Measurements from ENCODE around the gene ATF3. TPM values are rescaled to one million over a fixed set of nuclear protein-coding genes. Genes with fewer than 3 reads are reported as not detected.

ATF3 gene
- total RNA-seq, 1 experiment from 2014 or later = 10.2 TPM

DNA sequence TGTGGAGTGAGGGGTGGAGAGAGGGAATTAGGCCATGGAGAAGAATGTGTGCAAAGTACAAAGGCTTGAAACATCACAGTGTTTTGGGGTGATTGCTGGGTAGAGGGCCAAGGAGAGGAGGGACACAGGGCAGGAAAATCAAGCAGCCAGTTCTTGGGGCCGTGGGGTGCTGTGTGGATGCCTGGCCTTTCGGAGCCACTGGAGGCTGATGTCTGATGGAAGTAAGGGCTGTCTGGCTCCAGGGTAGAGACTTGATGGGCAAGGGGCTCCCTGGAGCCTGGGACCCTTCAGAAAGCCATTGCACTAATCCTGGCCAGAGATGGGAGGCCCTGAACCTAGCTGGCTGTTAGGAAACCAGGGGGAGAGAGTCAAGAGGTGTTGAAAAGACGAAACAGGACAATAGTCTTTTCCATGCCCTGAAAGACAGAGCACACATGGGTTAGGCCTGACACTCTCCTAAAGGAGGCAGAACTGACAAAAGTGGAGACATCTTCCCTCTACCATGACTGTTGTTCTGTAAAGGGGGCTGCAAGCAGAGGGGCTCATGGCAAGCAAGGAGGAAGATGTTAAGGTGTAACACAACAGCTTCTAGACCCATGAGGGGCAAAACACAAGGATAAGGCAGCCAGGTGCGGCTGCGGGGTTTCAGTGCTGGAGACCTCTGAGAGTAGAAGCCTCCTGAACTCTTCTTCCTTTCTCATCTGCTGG lies 21.0 kb downstream of the ATF3 start:
- no peaks in the 10 kb centered on the region for H4K20me1 ChIP-seq (ENCODE audit: insufficient read depth)
- TF ChIP-seq EZH2 (IDR thresholded peaks at IDR 0.05; ENCODE audit: low read depth) = no peak
- POLR2A ChIA-PET (ENCODE audit: unreplicated experiment) = no interaction called here
- no peak for DNase-seq
- no TSS peak for BruUV-seq (replicated peaks)
- no peaks in the 10 kb centered on the region for H3K79me2 ChIP-seq (ENCODE audit: low read depth)
- CTCF ChIA-PET = no interaction called here
- intact Hi-C loops (cut with micrococcal nuclease; ENCODE audit: unreplicated experiment) = no loop called here
- no peaks in the 10 kb centered on the region for H3K9me2 ChIP-seq (ENCODE audit: insufficient read depth)
- no peaks in the 10 kb centered on the region for H3K36me3 ChIP-seq (ENCODE audit: low read depth)
- no peak overlapping the region for H2AFZ ChIP-seq
- no peak overlapping the region for H3K4me2 ChIP-seq
- no peak overlapping the region for H3K27ac ChIP-seq
- no peaks in the 10 kb centered on the region for H3K4me1 ChIP-seq (replicated peaks; ENCODE audit: insufficient read depth)
- no peak overlapping the region for H3K4me3 ChIP-seq
- H3F3A ChIP-seq (ENCODE audit: insufficient read depth, low read depth) = no peaks in the 10 kb centered on the region
- H3K9me3 ChIP-seq (ENCODE audit: insufficient read depth, low read depth) = no peaks in the 10 kb centered on the region
- H3K27me3 ChIP-seq (ENCODE audit: insufficient read depth, low read depth) = peaks cover 22% of the 10 kb centered on the region; the same call in 1 of the 2 replicates

GRCh38 chr1:212630158-212630900 lies 21.8 kb downstream of the ATF3 start:
- Histone ChIP-seq H3K36me3 (ENCODE audit: low read depth) (no peaks in the 10 kb centered on the region), H3K79me2 (ENCODE audit: low read depth) (no peaks in the 10 kb centered on the region), H3K9me2 (ENCODE audit: insufficient read depth) (no peaks in the 10 kb centered on the region), H3K4me1 (replicated peaks; ENCODE audit: insufficient read depth) (no peaks in the 10 kb centered on the region), H3K9me3 (ENCODE audit: insufficient read depth, low read depth) (no peaks in the 10 kb centered on the region), H3K4me2 (no peak overlapping the region), H3K27me3 (ENCODE audit: insufficient read depth, low read depth) (peaks cover 18% of the 10 kb centered on the region; the same call in 1 of the 2 replicates), H4K20me1 (ENCODE audit: insufficient read depth) (no peaks in the 10 kb centered on the region), H3F3A (ENCODE audit: insufficient read depth, low read depth) (no peaks in the 10 kb centered on the region), H3K27ac (no peak overlapping the region), H2AFZ (no peak overlapping the region), H3K4me3 (no peak overlapping the region)
- peak; percentile 33 to 44 for DNase-seq
- no TSS peak for BruUV-seq (replicated peaks)
- intact Hi-C loops (cut with micrococcal nuclease; ENCODE audit: unreplicated experiment) = no loop called here
- peak; percentile 89 for TF ChIP-seq CTCF (conservative IDR thresholded peaks at IDR 0.05)
- TF ChIP-seq EZH2 (IDR thresholded peaks at IDR 0.05; ENCODE audit: low read depth) = no peak
- ChIA-PET CTCF (no interaction called here), POLR2A (ENCODE audit: unreplicated experiment) (no interaction called here)

- H2AFZ ChIP-seq = no peak overlapping the region
- H4K20me1 ChIP-seq (ENCODE audit: insufficient read depth) = no peaks in the 10 kb centered on the region
- no peaks in the 10 kb centered on the region for H3K9me2 ChIP-seq (ENCODE audit: insufficient read depth)
- ChIA-PET POLR2A (ENCODE audit: unreplicated experiment) (no interaction called here), CTCF (no interaction called here)
- BruUV-seq (replicated peaks) = no TSS peak
- no peaks in the 10 kb centered on the region for H3K9me3 ChIP-seq (ENCODE audit: insufficient read depth, low read depth)
- intact Hi-C loops (cut with micrococcal nuclease; ENCODE audit: unreplicated experiment) = no loop called here
- DNase-seq = no peak
- H3K27ac ChIP-seq = no peak overlapping the region
- no peak for TF ChIP-seq CTCF (conservative IDR thresholded peaks at IDR 0.05)
- no peak for TF ChIP-seq EZH2 (IDR thresholded peaks at IDR 0.05; ENCODE audit: low read depth)
- no peaks in the 10 kb centered on the region for H3K4me1 ChIP-seq (replicated peaks; ENCODE audit: insufficient read depth)
- H3F3A ChIP-seq (ENCODE audit: insufficient read depth, low read depth) = no peaks in the 10 kb centered on the region
- no peaks in the 10 kb centered on the region for H3K79me2 ChIP-seq (ENCODE audit: low read depth)
- H3K27me3 ChIP-seq (ENCODE audit: insufficient read depth, low read depth) = peaks cover 3% of the 10 kb centered on the region
- H3K36me3 ChIP-seq (ENCODE audit: low read depth) = no peaks in the 10 kb centered on the region
- no peak overlapping the region for H3K4me3 ChIP-seq
- H3K4me2 ChIP-seq = no peak overlapping the region
Observed at GRCh38 chr1:212633161-212633560, 24.6 kb downstream of the ATF3 start.
